HG03439 (cell line): ENCODE data around the gene VPS26B.
"Not testable (repeated sequence)": the region's sequence is repeated elsewhere in the genome, so short reads cannot be mapped to it uniquely, and the experiment has no call there.

Experiments used
- ATAC-seq: cut with Tn5 transposase; IDR thresholded peaks from one replicate; pipeline ENCODE4 v1.9.1; 2021; ENCODE audit warnings: mild to moderate bottlenecking, moderate library complexity; ENCODE audit not compliant: unreplicated experiment

The VPS26B gene

GRCh38 chr11:134255184-134255561 is 30.7 kb downstream of the VPS26B start:
- ATAC-seq = not testable (repeated sequence)

GRCh38 chr11:134257101-134257500 is 32.6 kb downstream of the VPS26B start:
- ATAC-seq = no peak

GRCh38 chr11:134258577-134258976 is 34.1 kb downstream of the VPS26B start:
- ATAC-seq = no peak

GRCh38 chr11:134260503-134260902 is 36.0 kb downstream of the VPS26B start:
- no peak for ATAC-seq

- ATAC-seq = no peak
Measured at GRCh38 chr11:134260983-134261382, 36.5 kb downstream of the VPS26B start.

- ATAC-seq = no peak
Measured at GRCh38 chr11:134261626-134262488, 37.4 kb downstream of the VPS26B start.

GRCh38 chr11:134264966-134265764 is 40.7 kb downstream of the VPS26B start:
- no peak for ATAC-seq

GRCh38 chr11:134266440-134266839 is 42.0 kb downstream of the VPS26B start:
- no peak for ATAC-seq

GRCh38 chr11:134266841-134267251 is 42.4 kb downstream of the VPS26B start:
- ATAC-seq = no peak

GRCh38 chr11:134267461-134267860 is 43.0 kb downstream of the VPS26B start:
- no peak for ATAC-seq

- ATAC-seq = no peak
Measured at GRCh38 chr11:134267966-134268365, 43.5 kb downstream of the VPS26B start.

GRCh38 chr11:134270250-134270714 is 45.8 kb downstream of the VPS26B start:
- ATAC-seq = no peak

- ATAC-seq = no peak
Measured at GRCh38 chr11:134271978-134272377, 47.5 kb downstream of the VPS26B start.

- no peak for ATAC-seq
Measured at GRCh38 chr11:134272381-134273316, 48.2 kb downstream of the VPS26B start.

- ATAC-seq = no peak
Measured at GRCh38 chr11:134273317-134273712, 48.8 kb downstream of the VPS26B start.

GRCh38 chr11:134275188-134275533 is 50.7 kb downstream of the VPS26B start:
- no peak for ATAC-seq

GRCh38 chr11:134275534-134276395 is 51.3 kb downstream of the VPS26B start, which contains the start of gene GLB1L3:
Gene GLB1L3 (plus strand): TSS chr11:134276379. CDS start chr11:134276741, 362 bp downstream.
- no peak for ATAC-seq

GRCh38 chr11:134276396-134277182 is 52.1 kb downstream of the VPS26B start:
- ATAC-seq = no peak
